ENCODE measurements around the gene ZFP92.

The ZFP92 gene

GRCh38 chrX:153409414-153410101 is 1.7 kb upstream of the ZFP92 start:
- DNase-seq: no peak

DNA sequence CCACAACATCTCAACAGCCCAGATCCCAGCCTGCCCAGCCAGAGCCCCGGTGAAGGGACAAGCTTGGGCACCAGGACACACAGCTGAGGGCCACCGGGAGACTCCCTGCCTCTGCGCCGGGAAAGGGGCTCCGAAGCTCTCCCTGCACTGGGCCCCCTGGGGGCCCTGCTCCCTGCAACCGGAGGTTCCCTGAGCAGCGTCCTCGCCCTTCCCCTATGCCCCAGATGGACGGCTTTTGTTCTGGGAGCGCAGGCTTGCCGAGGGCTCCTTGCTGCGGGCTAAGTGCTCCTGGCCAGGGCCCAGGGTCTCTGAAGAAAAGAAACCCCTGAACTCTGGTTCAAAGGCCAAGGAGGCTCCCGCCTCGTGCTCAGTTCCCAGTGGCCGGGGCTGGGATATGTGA is 899 bp upstream of the ZFP92 start:
- DNase-seq: no peak

- no peak for DNase-seq
These were observed 401 bp upstream of the ZFP92 start for GRCh38 chrX:153410888-153411254.

- DNase-seq: peak; percentile 3
These were observed 809 bp downstream of the ZFP92 start for GRCh38 chrX:153411988-153412574.

DNA sequence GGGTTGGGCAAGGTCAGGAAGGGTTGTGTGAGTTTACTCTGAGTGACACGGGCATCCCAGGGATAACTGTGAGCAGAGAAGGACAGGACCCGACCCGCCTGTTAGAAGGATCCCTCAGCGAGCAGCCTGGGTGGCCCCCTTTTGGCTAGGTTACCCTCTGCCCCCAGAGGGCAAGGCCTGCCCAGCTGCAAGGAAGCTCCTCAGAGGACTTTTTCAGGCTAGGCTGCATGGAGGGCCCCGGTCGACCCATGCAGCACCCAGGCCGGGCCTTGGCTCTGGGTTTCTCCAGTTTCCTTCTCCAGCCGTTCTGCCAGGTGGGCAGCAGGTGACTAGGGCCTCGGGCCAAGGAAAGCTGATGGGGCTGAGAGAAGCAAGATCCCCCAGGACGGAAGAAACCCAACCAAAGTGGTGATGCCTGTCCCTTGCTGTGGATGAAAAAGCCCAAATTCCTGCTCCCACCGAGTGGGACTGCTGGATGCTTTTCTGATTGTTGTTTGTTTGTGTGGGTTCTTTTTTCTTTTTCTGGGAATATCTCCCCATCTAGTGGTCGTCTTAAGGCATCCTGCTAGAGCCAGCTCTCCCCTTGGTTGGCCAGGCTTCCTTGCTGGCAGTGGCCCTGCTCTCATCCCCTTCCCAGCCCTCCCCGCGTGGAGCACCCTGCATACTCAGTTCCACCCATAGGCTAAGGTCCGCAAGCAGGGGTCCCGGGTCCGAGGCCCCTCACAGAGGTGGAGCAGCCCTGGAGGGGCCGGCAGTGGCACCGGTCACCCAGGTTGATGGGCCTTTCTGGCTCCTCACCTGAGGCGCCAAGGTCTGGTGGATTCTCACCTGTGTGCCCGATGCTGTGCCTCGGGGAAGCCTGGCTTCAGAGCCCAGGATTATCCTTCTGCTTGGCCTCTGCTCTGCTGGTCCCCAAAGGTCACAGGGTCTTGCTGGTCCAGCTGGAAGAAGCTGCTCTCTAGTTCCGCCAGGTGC is 1.8 kb downstream of the ZFP92 start:
- no peak for DNase-seq

DNA sequence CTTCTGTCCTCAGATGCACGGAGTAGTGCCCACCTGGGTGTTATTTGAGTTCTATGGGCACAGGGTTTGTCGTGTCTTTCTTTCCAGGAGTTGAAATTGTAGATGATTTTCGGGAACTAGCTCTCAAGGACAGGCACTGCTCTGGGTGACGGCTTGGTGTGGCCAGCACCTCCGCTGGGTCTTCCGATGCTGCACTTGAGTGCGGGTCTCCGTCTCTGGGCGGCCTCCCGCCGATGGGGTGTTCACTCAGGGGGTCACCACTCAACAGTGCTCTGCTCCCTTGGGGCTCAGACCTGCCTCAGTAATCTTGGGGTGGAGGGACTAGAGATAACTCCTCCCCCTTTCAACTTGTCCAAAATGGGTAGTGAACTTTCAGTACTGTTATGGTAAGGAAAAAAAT is 2.5 kb downstream of the ZFP92 start:
- no peak for DNase-seq

DNA sequence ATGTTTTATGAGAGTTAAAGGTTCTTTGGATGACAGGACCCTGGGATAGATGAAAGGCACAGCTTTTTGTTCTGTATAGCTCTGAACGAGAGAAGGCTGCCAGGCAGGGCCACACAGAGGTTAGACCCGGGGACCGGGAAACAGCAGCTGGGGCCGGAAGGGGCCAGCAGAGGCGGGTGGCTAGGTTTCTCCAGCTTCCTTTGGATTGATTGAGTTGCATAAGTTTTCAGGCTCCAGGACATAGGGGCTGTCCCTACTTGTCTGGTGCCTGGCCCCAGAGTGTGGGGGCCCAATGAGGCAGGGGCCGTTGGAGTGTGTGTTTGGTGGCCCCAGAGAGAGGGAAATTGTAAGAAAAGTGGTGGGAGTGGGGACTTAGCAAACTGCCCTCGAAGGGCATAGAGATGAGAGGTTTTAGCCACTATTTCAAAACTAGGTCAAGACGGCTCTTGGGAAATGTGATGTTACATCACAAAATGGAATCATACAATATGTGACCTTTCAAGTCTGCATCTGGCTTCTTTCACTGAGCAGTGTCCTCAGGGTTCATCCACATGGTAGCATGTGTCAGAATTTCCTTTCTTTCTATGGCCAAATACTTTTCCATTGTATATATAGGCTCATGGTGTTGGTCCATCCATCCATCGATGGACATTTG is 3.7 kb downstream of the ZFP92 start:
- DNase-seq: no peak

DNA sequence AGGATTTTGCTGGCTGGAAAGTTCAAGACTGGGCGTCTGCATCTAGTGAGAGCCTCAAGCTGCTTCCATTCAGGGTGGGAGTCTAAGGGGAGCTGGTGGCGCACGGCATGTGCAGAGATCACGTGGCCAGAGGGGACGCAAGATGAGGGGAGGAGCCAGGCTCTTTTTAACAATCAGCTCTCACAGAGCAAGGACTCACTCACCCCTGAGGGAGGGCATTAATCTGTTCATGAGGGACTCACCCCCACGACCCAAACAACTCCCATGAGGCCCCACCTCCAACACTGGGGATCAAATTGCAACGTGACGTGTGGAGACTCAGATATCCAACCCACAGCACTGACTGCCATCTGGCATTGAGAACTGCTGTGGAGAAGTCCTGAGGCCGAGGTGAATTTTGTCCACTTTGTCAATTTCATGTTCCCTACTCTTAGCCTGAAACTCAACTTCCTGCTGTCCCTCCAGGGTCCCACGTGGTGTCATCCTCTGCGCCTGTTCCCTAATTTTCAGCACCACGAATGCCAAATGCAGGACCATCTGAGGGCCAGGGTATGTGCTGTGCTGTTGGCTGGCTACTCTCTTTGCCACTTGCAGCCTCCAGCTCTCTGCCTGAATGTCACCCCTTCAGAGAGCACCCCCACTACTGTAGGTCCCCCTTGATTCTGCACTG is 5.6 kb downstream of the ZFP92 start:
- no peak for DNase-seq

DNA sequence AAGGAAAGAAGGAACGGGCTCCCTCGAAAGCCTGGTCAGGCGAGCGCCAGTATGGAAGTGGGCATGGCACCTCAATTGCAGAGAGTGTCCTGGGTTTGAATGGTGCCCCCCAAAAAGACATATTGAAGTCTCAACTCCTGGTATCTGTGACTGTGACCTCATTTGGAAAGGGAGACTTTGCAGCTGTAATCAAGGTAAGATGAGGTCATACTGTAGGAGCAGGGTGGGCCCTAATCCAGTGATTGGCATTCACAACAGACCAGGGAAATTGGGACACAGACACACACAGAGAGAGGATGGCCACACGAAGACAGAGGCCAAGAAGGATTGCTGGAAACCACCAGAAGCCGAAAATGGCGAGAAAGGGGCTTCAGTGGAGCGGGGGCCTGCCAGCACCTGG is 6.4 kb downstream of the ZFP92 start:
- no peak for DNase-seq

DNA sequence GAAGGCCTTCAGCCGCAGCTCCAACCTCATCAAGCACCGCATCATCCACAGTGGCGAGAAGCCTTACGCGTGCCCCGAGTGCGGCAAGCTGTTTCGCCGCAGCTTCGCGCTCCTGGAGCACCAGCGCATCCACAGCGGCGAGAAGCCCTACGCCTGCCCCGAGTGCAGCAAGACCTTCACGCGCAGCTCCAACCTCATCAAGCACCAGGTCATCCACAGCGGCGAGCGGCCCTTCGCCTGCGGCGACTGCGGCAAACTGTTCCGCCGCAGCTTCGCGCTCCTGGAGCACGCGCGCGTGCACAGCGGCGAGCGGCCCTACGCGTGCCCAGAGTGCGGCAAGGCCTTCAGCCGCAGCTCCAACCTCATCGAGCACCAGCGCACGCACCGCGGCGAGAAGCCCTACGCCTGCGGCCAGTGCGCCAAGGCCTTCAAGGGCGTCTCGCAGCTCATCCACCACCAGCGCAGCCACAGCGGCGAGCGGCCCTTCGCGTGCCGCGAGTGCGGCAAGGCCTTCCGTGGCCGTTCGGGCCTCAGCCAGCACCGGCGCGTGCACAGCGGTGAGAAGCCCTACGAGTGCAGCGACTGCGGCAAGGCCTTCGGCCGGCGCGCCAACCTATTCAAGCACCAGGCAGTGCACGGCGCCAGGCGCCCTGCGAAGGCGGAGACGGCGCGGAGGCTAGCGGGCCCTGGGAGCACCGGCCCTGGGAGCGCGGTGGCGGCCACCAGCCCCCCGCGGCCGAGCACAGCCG is 9.8 kb downstream of the ZFP92 start:
- DNase-seq: no peak

GRCh38 chrX:153421856-153422255 is 10.6 kb downstream of the ZFP92 start:
- no peak for DNase-seq

- DNase-seq: no peak
These were observed 12.4 kb downstream of the ZFP92 start for GRCh38 chrX:153423652-153424051.

DNA sequence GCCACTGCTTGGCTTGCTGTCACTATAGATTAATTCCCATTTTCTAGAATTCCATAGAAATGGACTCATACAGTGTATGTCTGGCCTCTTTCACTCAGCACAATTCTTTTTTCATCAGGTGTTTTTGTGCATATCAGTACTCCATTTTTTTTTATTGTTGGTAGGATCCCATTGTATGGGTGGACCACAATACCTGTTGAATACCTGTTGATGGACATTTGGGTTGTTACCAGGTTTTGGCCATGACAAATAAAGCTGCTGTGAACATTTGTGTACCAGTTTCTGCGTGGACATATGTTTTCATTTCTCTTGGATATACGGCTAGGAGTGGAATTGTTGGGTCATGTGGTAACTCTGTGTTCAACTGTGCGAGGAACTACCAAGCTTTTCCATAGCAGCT is 14.9 kb downstream of the ZFP92 start:
- DNase-seq: no peak

- DNase-seq: no peak
These were observed 19.5 kb downstream of the ZFP92 start for GRCh38 chrX:153430796-153431195.

GRCh38 chrX:153433161-153433680 is 21.9 kb downstream of the ZFP92 start:
- DNase-seq: no peak

GRCh38 chrX:153433781-153434285 is 22.6 kb downstream of the ZFP92 start:
- no peak for DNase-seq

DNA sequence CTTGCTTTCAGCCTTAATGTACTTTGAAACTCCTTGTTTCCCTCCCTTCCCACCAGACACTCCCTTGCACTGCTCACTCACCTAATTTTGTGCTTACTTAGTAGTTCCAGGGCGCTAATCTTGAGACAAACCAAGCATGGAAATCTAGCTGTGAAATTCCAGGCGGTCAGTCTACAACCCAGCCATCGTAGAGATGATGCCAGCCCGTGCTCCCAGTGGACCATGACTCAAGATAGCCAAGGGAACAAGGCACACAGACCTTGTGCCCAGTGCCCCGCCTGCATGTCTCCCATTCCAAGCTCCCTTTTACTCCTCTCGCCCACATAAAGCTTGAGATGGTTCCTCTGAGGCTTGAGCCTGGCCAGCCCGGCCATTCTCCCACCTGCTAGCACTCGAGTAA is 23.5 kb downstream of the ZFP92 start:
- DNase-seq: no peak

DNA sequence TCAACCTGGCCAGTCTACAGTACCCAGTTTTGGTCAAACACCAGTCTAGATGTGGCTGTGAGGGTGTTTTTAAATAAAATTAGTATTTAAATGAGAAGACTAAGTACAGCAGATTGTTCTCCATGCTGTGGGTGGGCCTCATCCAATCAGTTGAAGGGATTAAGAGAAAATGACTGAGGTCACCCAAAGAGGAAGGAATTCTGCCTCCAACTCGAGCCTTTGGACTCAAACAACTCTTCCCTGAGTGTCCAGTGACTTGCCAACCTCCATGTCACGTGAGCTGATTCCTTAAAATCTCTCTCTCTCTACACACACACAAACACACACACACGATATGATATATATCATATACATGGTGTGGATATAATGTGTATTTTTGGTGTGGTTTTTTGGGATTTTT is 24.6 kb downstream of the ZFP92 start:
- DNase-seq: no peak

DNA sequence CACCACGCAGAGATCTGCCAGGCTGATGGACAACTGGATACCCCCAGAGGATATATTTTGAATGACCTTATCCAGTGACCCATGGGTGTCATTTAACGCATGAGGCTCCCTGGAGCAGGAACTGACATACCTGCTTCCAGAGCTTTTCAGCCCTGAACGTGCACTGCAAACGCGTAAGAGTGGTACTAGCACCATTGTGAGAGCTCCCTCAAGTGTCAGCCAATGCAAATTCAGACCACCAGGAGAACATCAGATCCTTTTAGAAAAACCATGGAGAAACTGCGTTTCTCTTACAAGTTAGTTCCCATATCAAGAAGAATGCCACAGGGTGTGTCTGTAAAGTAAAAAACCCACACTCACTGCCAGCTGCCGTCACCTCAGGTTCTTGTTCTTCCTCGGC is 27.3 kb downstream of the ZFP92 start:
- peak; percentile 60 for DNase-seq

GRCh38 chrX:153439977-153440376 is 28.7 kb downstream of the ZFP92 start:
- no peak for DNase-seq

GRCh38 chrX:153440556-153441135 is 29.4 kb downstream of the ZFP92 start:
- DNase-seq: no peak
